Lung (tissue), 12 donors: ENCODE results near the gene VSTM2B. TPM values are rescaled to one million over a fixed set of nuclear protein-coding genes. Genes with fewer than 3 reads are reported as not detected.

ENCODE experiments used
- ATAC-seq: fragments of 200-7000 bp; cut with Tn5 transposase; one replicate; pipeline ENCODE4 v1.9.1; 2020; ENCODE audit warnings: moderate number of reproducible peaks; ENCODE audit not compliant: insufficient read depth, low FRiP score
- DNase-seq, 3 donors: peaks; one replicate each; pipeline ENCODE4 v3.0.0-alpha.2; 2013 to 2017
- H3K27ac ChIP-seq, 2 donors: one replicate each; pipeline ENCODE4 v1.5.1; 2013; ENCODE audit warnings: mild to moderate bottlenecking in 2 of 2, moderate library complexity in 2 of 2, control low read depth in 1 of 2, inconsistent platforms in 1 of 2, low read depth in 1 of 2, low read length in 1 of 2
- H3K27me3 ChIP-seq, 3 donors: one replicate each; pipeline ENCODE4 v1.5.1; 2013; ENCODE audit warnings: low read length in 2 of 3; ENCODE audit not compliant: control insufficient read depth in 3 of 3, insufficient read depth in 3 of 3
- H3K36me3 ChIP-seq, 4 donors: one replicate each; pipeline ENCODE4 v1.5.1; 2013; ENCODE audit warnings: low read length in 4 of 4, mild to moderate bottlenecking in 1 of 4, moderate library complexity in 1 of 4; ENCODE audit not compliant: control insufficient read depth in 4 of 4, insufficient read depth in 4 of 4
- H3K4me1 ChIP-seq, 5 donors: one replicate each; pipeline ENCODE4 v1.5.1; 2013; ENCODE audit warnings: low read length in 5 of 5, mild to moderate bottlenecking in 2 of 5, moderate library complexity in 1 of 5; ENCODE audit not compliant: control insufficient read depth in 5 of 5, insufficient read depth in 5 of 5
- H3K4me3 ChIP-seq: one replicate; pipeline ENCODE4 v1.5.1; 2013; ENCODE audit warnings: mild to moderate bottlenecking, control low read depth, moderate library complexity
- H3K9ac ChIP-seq, 2 donors: one replicate each; pipeline ENCODE4 v1.5.1; 2013; ENCODE audit warnings: low read length in 2 of 2, control low read depth in 1 of 2; ENCODE audit not compliant: insufficient read depth in 1 of 2
- H3K9me3 ChIP-seq, 4 donors: one replicate each; pipeline ENCODE4 v1.5.1; 2013; ENCODE audit warnings: low read length in 3 of 4, mild to moderate bottlenecking in 1 of 4, moderate library complexity in 1 of 4; ENCODE audit not compliant: control insufficient read depth in 4 of 4, insufficient read depth in 3 of 4
- WGBS, 2 donors: extraction: QIAGEN DNeasy Blood & Tissue Kit; methylation state at CpG; one replicate each; pipeline ENCODE4 v1.1.7; 2013; 5-methylcytosine and 5-hydroxymethylcytosine counted together
- polyA plus RNA-seq, 2 donors: library from polyadenylated mRNA; stranded (reverse); fragments of 200-250 nt; gene quantifications; one replicate each; pipeline ENCODE4 v1.2.1, GENCODE V29; 2013
- total RNA-seq, 2 donors: library from RNA; depleted of rRNA in 1 of 2; stranded (reverse); fragments of >200 nt in 1 of 2; gene quantifications; one replicate each; pipeline ENCODE4 v1.2.1, GENCODE V29; 2014 to 2021
- TF ChIP-seq, protein P1 (sequence below): IDR thresholded peaks from 2 replicates; pipeline ENCODE4 v1.5.1; 2012; ENCODE audit warnings: mild to moderate bottlenecking; ENCODE audit errors: control extremely low read depth, extremely low read depth
- donor health status: control.
- donor health status: control.
- donor health status: Bipolar disorder and iron deficiency.
- donor health status: healthy.
- donor health status: DM: yes; HTN: yes; CAD: no.

VSTM2B gene
- total and polyA plus RNA-seq, 4 donors: not detected

DNA sequence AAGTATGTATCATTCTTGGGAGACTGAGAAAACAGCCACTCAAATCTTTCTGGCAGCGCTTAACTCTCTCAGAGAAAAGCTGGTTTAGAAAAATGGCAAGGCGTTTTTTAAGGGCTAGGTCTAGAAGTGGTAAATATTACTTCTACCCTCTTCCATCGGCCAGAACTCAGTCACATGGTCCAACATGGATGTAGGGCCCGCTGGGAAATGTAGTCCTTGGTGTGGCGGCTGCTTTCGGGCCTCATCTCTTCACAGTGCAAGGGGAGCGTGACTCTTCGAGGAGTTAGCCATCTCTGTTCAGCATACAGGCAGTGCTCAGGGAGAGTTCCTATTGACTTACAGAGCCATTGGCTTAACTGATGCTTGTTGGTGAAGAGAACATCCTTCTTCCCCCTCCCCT is 6.3 kb downstream of the VSTM2B start:
- Histone ChIP-seq H3K4me1 (peaks cover 0 to 15% (median 2%) of the 10 kb centered on the region in 5 donors), H3K4me3 (no peak overlapping the region), H3K36me3 (no peaks in the 10 kb centered on the region), H3K27ac (no peak overlapping the region), H3K27me3 (peaks cover 35 to 59% (median 49%) of the 10 kb centered on the region in 3 donors), H3K9ac (no peak overlapping the region), H3K9me3 (peaks cover 0 to 29% (median 0%) of the 10 kb centered on the region in 4 donors)
- TF ChIP-seq, protein P1, sequence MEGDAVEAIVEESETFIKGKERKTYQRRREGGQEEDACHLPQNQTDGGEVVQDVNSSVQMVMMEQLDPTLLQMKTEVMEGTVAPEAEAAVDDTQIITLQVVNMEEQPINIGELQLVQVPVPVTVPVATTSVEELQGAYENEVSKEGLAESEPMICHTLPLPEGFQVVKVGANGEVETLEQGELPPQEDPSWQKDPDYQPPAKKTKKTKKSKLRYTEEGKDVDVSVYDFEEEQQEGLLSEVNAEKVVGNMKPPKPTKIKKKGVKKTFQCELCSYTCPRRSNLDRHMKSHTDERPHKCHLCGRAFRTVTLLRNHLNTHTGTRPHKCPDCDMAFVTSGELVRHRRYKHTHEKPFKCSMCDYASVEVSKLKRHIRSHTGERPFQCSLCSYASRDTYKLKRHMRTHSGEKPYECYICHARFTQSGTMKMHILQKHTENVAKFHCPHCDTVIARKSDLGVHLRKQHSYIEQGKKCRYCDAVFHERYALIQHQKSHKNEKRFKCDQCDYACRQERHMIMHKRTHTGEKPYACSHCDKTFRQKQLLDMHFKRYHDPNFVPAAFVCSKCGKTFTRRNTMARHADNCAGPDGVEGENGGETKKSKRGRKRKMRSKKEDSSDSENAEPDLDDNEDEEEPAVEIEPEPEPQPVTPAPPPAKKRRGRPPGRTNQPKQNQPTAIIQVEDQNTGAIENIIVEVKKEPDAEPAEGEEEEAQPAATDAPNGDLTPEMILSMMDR: no peak
- WGBS, 2 donors: 67 to 71% methylated on average over 8 of the region's 8 CpGs
- no peak for ATAC-seq
- DNase-seq: no peak

- no peak overlapping the region for H3K27ac ChIP-seq
- peaks cover 0 to 28% (median 0%) of the 10 kb centered on the region in 4 donors for H3K9me3 ChIP-seq
- 76 to 95% methylated on average over 3 of the region's 3 CpGs for WGBS, 2 donors
- peaks cover 0 to 10% (median 0%) of the 10 kb centered on the region in 5 donors for H3K4me1 ChIP-seq
- no peak for ATAC-seq
- no peak overlapping the region for H3K9ac ChIP-seq
- H3K36me3 ChIP-seq: no peaks in the 10 kb centered on the region
- TF ChIP-seq, protein P1: no peak
- no peak overlapping the region for H3K4me3 ChIP-seq
- DNase-seq: no peak
- peaks cover 27 to 53% (median 41%) of the 10 kb centered on the region in 3 donors for H3K27me3 ChIP-seq
These were observed 7.2 kb downstream of the VSTM2B start for GRCh38 chr19:29532956-29533355.

DNA sequence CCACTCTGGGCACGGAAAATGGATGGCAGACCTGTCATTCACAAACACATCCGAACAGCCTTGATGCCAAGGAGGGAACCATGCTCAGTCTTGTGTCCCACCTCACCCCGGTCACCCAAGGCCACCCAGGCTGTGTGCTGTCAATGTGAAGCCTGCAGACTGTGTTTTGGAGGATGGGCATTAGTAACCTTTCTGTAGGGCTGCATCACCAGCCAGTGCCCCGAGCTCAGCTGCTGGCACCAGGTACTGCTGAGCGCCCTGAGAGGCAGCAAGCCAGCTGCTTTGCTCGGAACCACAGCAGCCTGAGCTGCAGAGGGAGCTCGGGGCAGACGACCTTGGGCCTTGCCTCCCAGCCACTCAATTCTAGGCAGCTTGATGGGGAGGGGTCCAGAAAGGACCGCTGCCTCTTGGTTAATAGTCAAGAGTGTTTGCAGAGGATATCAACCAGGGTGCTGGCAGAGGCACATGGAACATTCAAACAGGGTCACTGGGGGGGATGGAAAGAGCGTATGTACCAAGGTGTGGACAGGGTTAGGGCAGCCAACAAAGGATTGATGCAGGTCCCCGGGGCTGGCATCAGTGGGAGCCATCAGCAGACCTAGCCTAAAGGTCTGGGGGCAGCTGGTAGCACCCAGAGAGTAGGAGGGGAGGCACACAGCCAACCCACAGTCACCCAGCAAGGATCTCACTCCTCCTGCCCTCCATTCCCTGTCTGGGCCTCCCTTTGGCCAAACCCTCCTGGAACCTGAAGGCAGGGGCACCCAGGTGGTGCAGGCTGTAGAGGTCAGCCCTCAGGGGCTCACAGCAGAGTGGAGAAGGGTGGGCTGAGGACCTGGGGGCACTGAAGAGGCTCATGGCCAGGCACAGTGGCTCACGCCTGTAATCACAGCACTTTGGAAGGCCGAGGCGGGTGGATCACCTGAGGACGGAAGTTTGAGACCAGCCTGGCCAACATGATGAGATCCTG is 8.1 kb downstream of the VSTM2B start:
- no peak overlapping the region for H3K4me3 ChIP-seq
- H3K9me3 ChIP-seq: peaks cover 0 to 29% (median 0%) of the 10 kb centered on the region in 4 donors
- TF ChIP-seq, protein P1: no peak
- no peaks in the 10 kb centered on the region for H3K36me3 ChIP-seq
- peaks cover 19 to 48% (median 38%) of the 10 kb centered on the region in 3 donors for H3K27me3 ChIP-seq
- no peak overlapping the region for H3K9ac ChIP-seq
- DNase-seq (no peak), ATAC-seq (no peak)
- WGBS, 2 donors: 75 to 77% methylated on average over 15 of the region's 15 CpGs
- peaks cover 0 to 2% (median 0%) of the 10 kb centered on the region in 5 donors for H3K4me1 ChIP-seq
- no peak overlapping the region for H3K27ac ChIP-seq
